ENCODE measurements around the gene HS3ST4.

- TF ChIP-seq, protein P1, sequence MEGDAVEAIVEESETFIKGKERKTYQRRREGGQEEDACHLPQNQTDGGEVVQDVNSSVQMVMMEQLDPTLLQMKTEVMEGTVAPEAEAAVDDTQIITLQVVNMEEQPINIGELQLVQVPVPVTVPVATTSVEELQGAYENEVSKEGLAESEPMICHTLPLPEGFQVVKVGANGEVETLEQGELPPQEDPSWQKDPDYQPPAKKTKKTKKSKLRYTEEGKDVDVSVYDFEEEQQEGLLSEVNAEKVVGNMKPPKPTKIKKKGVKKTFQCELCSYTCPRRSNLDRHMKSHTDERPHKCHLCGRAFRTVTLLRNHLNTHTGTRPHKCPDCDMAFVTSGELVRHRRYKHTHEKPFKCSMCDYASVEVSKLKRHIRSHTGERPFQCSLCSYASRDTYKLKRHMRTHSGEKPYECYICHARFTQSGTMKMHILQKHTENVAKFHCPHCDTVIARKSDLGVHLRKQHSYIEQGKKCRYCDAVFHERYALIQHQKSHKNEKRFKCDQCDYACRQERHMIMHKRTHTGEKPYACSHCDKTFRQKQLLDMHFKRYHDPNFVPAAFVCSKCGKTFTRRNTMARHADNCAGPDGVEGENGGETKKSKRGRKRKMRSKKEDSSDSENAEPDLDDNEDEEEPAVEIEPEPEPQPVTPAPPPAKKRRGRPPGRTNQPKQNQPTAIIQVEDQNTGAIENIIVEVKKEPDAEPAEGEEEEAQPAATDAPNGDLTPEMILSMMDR (conservative IDR thresholded peaks at IDR 0.05 in 1 of 2, IDR thresholded peaks at IDR 0.05 in 1 of 2; ENCODE audit: low read depth in 1 of 2, low read length in 2 of 2): no peak
- no peak for TF ChIP-seq EZH2 (IDR thresholded peaks at IDR 0.05; ENCODE audit: low read length, missing control alignments)
These were observed 438.2 kb downstream of the HS3ST4 start for GRCh38 chr16:26129997-26130396.
